SK-N-SH treated with all-trans-retinoic acid at 6 μM for 48 hours (cell line): ENCODE measurements around the gene ARHGAP26.

ENCODE experiments used
- ATAC-seq: fragments of 200-7000 bp; cut with Tn5 transposase; 3 replicates; pipeline ENCODE4 v1.9.1; 2020; ENCODE audit warnings: mild to moderate bottlenecking, moderate library complexity
- ARNTL ChIP-seq: fragments of 450-650 bp; formaldehyde crosslinking; IDR thresholded peaks from 2 replicates; pipeline ENCODE4 v1.5.0; 2020; ENCODE audit warnings: low read depth, mild to moderate bottlenecking, moderate library complexity, borderline replicate concordance
- BACH2 ChIP-seq: fragments of 250-450 bp; sonication (Bioruptor Pico); IDR thresholded peaks from 2 replicates; pipeline ENCODE4 v1.9.0; 2021; ENCODE audit warnings: mild to moderate bottlenecking, borderline replicate concordance
- CREB5 ChIP-seq: fragments of 250-450 bp; sonication (Bioruptor Pico); IDR thresholded peaks from 2 replicates; pipeline ENCODE4 v1.5.1; 2020; ENCODE audit warnings: low read depth, mild to moderate bottlenecking, moderate library complexity
- CSDC2 ChIP-seq: fragments of 250-450 bp; sonication (Bioruptor Pico); IDR thresholded peaks from 2 replicates; pipeline ENCODE4 v1.5.0; 2020; ENCODE audit warnings: mild to moderate bottlenecking, moderate library complexity
- CSRNP3 ChIP-seq: fragments of 250-450 bp; sonication (Bioruptor Pico); IDR thresholded peaks from 2 replicates; pipeline ENCODE4 v1.5.1; 2021; ENCODE audit warnings: mild to moderate bottlenecking, moderate library complexity
- ESRRG ChIP-seq: fragments of 250-450 bp; sonication (Bioruptor Pico); IDR thresholded peaks from 2 replicates; pipeline ENCODE4 v1.6.1; 2021; ENCODE audit warnings: mild to moderate bottlenecking
- GLIS3 ChIP-seq: fragments of 250-450 bp; sonication (Bioruptor Pico); IDR thresholded peaks from 2 replicates; pipeline ENCODE4 v1.5.0; 2020; ENCODE audit warnings: mild to moderate bottlenecking, moderate library complexity
- ISL1 ChIP-seq: fragments of 250-450 bp; sonication (Bioruptor Pico); IDR thresholded peaks from 2 replicates; pipeline ENCODE4 v2.1.2; 2022; ENCODE audit warnings: mild to moderate bottlenecking, moderate library complexity
- OSR1 ChIP-seq: fragments of 250-450 bp; sonication (Bioruptor Pico); IDR thresholded peaks from 2 replicates; pipeline ENCODE4 v1.8.0; 2022; ENCODE audit warnings: moderate library complexity, mild to moderate bottlenecking, inconsistent platforms
- POU6F1 ChIP-seq: fragments of 250-450 bp; sonication (Bioruptor Pico); IDR thresholded peaks from 2 replicates; pipeline ENCODE4 v1.8.0; 2021; ENCODE audit warnings: low read depth, mild to moderate bottlenecking, moderate library complexity, borderline replicate concordance
- PPARA ChIP-seq: fragments of 250-450 bp; sonication (Bioruptor Pico); IDR thresholded peaks from 2 replicates; pipeline ENCODE4 v1.5.0; 2020; ENCODE audit warnings: mild to moderate bottlenecking, borderline replicate concordance
- RARB ChIP-seq: fragments of 250-450 bp; sonication (Bioruptor Pico); IDR thresholded peaks from 2 replicates; pipeline ENCODE4 v1.8.0; 2021; ENCODE audit warnings: mild to moderate bottlenecking, moderate library complexity
- SNAI2 ChIP-seq: fragments of 250-450 bp; sonication (Bioruptor Pico); IDR thresholded peaks from 2 replicates; pipeline ENCODE4 v1.5.0; 2020; ENCODE audit warnings: mild to moderate bottlenecking, moderate library complexity
- TCF4 ChIP-seq: fragments of 250-450 bp; sonication (Bioruptor Pico); IDR thresholded peaks from 2 replicates; pipeline ENCODE4 v1.8.0; 2021; ENCODE audit warnings: mild to moderate bottlenecking, moderate library complexity, borderline replicate concordance
- TOX ChIP-seq: fragments of 250-450 bp; sonication (Bioruptor Pico); IDR thresholded peaks from 2 replicates; pipeline ENCODE4 v1.8.0; 2021; ENCODE audit warnings: mild to moderate bottlenecking, moderate library complexity, borderline replicate concordance
- TSHZ2 ChIP-seq: fragments of 250-450 bp; sonication (Bioruptor Pico); IDR thresholded peaks from 2 replicates; pipeline ENCODE4 v1.5.0; 2020; ENCODE audit warnings: mild to moderate bottlenecking, moderate library complexity
- ZC3H10 ChIP-seq: fragments of 250-450 bp; sonication (Bioruptor Pico); IDR thresholded peaks from 2 replicates; pipeline ENCODE4 v1.5.1; 2021; ENCODE audit warnings: mild to moderate bottlenecking, moderate library complexity
- ZFP3 ChIP-seq: fragments of 250-450 bp; sonication (Bioruptor Pico); IDR thresholded peaks from 2 replicates; pipeline ENCODE4 v1.5.0; 2020; ENCODE audit warnings: mild to moderate bottlenecking, moderate library complexity
- ZFP30 ChIP-seq: fragments of 450-650 bp; formaldehyde crosslinking; IDR thresholded peaks from 2 replicates; pipeline ENCODE4 v1.5.0; 2022; ENCODE audit warnings: mild to moderate bottlenecking, moderate library complexity
- ZNF565 ChIP-seq: fragments of 450-650 bp; formaldehyde crosslinking; conservative IDR thresholded peaks from 2 replicates; pipeline ENCODE4 v1.5.0; 2020; ENCODE audit warnings: low read depth, mild to moderate bottlenecking, moderate library complexity
- ZNF70 ChIP-seq: fragments of 450-650 bp; formaldehyde crosslinking; IDR thresholded peaks from 2 replicates; pipeline ENCODE4 v1.5.0; 2020; ENCODE audit warnings: mild to moderate bottlenecking, moderate library complexity
- ZNF8 ChIP-seq: fragments of 450-650 bp; formaldehyde crosslinking; IDR thresholded peaks from 2 replicates; pipeline ENCODE4 v1.5.0; 2020; ENCODE audit warnings: mild to moderate bottlenecking, moderate library complexity
- TF ChIP-seq, protein P1 (sequence below): fragments of 250-450 bp; sonication (Bioruptor Pico); IDR thresholded peaks from 2 replicates; pipeline ENCODE4 v1.8.0; 2020; ENCODE audit warnings: mild to moderate bottlenecking, moderate library complexity, borderline replicate concordance

Gene ARHGAP26

DNA sequence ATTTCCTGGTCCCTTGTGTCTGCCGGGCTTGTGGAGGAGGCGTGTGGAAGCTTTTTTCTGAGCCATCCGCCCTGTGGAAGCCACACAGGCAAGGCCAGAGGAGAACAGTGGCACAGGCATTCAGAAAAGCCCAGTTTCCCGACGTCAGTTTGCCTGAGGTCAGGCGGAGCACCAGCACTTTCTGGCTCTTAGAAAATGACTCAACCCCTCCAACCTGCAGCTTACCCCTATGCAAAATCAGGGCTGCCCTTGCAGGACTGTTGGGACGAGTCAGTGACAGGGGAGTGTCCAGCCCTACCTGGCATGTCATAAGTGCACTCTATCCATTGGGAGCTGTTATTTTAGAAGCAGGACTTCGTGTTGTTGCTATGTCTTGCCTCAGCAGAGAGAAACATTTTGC is 417.3 kb downstream of the ARHGAP26 start:
- no peak for ATAC-seq
- TF ChIP-seq ZC3H10 (no peak), OSR1 (no peak), ZNF8 (CRISPR knock-in tag) (no peak), ESRRG (no peak), ZNF565 (no peak), CSRNP3 (CRISPR knock-in tag) (no peak), ZFP3 (CRISPR knock-in tag) (no peak), TCF4 (CRISPR knock-in tag) (no peak), POU6F1 (CRISPR knock-in tag) (no peak), CREB5 (CRISPR knock-in tag) (no peak), PPARA (no peak), CSDC2 (CRISPR knock-in tag) (no peak), TOX (CRISPR knock-in tag) (no peak), ZFP30 (no peak)

DNA sequence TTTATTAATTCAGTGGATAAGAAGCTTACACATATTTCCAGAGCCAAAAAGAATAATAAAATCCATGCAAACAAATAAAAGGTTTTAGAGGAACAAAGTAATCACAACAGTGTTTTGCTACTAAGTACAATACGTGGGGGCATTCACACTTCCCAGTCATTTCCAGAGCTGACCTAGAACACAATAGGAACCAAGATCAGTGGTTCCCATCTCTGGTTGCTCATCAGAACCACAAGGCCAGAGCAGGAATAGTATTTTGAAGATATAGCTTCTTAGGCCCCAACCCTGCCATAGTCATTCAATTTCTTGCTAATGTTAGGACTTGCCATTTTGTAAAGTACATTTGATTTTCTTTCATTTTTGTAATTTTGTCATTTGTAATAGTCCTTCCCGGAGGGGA is 417.9 kb downstream of the ARHGAP26 start:
- no peak for ATAC-seq
- TF ChIP-seq ZFP30 = no peak
- no peak for TF ChIP-seq ZC3H10
- no peak for TF ChIP-seq ESRRG
- no peak for TF ChIP-seq ZNF70 (CRISPR knock-in tag)
- TF ChIP-seq ARNTL = no peak
- TF ChIP-seq ZFP3 (CRISPR knock-in tag) = no peak
- no peak for TF ChIP-seq SNAI2
- no peak for TF ChIP-seq POU6F1 (CRISPR knock-in tag)
- TF ChIP-seq BACH2 (CRISPR knock-in tag) = no peak
- no peak for TF ChIP-seq GLIS3 (CRISPR knock-in tag)
- no peak for TF ChIP-seq ZNF565
- no peak for TF ChIP-seq ZNF8 (CRISPR knock-in tag)
- no peak for TF ChIP-seq ISL1 (CRISPR knock-in tag)
- no peak for TF ChIP-seq TOX (CRISPR knock-in tag)
- TF ChIP-seq RARB = no peak
- no peak for TF ChIP-seq TCF4 (CRISPR knock-in tag)
- no peak for TF ChIP-seq PPARA

DNA sequence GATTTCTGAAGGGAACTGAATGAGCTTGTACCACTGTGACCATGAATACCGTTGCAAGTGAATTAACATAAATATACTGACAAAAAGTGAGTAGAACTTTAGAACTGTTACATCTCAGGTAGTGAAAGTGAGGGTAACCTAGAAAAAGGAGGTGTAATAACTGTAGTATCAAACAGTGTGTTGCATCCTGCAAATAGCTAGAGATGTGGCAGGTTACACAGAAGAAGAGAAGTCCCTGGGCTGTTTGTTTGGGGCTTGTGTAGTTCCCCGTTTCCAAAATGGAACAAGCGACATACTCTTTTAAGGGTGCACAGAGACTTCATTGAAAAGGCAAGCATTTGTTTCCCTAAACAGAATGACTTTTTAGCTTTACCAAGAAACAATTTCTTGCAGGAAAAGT is 418.5 kb downstream of the ARHGAP26 start:
- no peak for ATAC-seq
- TF ChIP-seq ARNTL (no peak), ZNF70 (CRISPR knock-in tag) (no peak), TSHZ2 (no peak), ESRRG (no peak), POU6F1 (CRISPR knock-in tag) (no peak), ZFP30 (no peak), ZC3H10 (no peak)
- TF ChIP-seq, protein P1, sequence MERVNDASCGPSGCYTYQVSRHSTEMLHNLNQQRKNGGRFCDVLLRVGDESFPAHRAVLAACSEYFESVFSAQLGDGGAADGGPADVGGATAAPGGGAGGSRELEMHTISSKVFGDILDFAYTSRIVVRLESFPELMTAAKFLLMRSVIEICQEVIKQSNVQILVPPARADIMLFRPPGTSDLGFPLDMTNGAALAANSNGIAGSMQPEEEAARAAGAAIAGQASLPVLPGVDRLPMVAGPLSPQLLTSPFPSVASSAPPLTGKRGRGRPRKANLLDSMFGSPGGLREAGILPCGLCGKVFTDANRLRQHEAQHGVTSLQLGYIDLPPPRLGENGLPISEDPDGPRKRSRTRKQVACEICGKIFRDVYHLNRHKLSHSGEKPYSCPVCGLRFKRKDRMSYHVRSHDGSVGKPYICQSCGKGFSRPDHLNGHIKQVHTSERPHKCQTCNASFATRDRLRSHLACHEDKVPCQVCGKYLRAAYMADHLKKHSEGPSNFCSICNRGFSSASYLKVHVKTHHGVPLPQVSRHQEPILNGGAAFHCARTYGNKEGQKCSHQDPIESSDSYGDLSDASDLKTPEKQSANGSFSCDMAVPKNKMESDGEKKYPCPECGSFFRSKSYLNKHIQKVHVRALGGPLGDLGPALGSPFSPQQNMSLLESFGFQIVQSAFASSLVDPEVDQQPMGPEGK (CRISPR knock-in tag) = no peak
